Mammary epithelial cell (primary cell): ENCODE results near the gene RPL37.

Source experiments
- EZH2 ChIP-seq: IDR thresholded peaks from 2 replicates; pipeline ENCODE4 v1.6.1; 2012; ENCODE audit warnings: low read length, inconsistent platforms, borderline replicate concordance
- TF ChIP-seq, protein P1 (sequence below), 2 donors: IDR thresholded peaks in 1 of 2; conservative IDR thresholded peaks in 1 of 2; 2 replicates each; pipeline ENCODE4 v1.5.1; 2011 to 2012; ENCODE audit warnings: inconsistent platforms in 2 of 2, low read length in 2 of 2, mild to moderate bottlenecking in 2 of 2, control low read depth in 1 of 2, low read depth in 1 of 2; ENCODE audit not compliant: insufficient read depth in 1 of 2; ENCODE audit errors: extremely low read depth in 1 of 2

DNA sequence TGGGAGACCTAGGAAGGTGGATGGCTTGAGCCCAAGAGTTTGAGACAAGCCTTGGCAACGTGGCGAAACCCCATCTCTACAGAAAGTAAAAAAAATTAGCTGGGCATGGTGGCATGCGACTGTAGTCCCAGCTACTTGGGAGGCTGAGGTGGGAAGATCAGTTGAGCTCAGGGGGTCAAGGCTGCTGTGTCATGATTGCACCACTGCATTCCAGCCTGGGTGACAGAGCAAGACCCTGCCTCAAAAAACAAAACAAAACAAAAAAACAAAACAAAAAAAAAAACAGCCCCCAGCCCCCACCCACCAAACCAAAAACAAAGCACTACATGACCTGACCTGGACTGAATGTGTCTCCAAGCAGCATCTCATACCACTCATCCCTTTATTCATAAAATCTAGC, 40.9 kb upstream of the RPL37 start:
- no peak for TF ChIP-seq EZH2
- TF ChIP-seq, protein P1, sequence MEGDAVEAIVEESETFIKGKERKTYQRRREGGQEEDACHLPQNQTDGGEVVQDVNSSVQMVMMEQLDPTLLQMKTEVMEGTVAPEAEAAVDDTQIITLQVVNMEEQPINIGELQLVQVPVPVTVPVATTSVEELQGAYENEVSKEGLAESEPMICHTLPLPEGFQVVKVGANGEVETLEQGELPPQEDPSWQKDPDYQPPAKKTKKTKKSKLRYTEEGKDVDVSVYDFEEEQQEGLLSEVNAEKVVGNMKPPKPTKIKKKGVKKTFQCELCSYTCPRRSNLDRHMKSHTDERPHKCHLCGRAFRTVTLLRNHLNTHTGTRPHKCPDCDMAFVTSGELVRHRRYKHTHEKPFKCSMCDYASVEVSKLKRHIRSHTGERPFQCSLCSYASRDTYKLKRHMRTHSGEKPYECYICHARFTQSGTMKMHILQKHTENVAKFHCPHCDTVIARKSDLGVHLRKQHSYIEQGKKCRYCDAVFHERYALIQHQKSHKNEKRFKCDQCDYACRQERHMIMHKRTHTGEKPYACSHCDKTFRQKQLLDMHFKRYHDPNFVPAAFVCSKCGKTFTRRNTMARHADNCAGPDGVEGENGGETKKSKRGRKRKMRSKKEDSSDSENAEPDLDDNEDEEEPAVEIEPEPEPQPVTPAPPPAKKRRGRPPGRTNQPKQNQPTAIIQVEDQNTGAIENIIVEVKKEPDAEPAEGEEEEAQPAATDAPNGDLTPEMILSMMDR (conservative IDR thresholded peaks at IDR 0.05 in 1 of 2, IDR thresholded peaks at IDR 0.05 in 1 of 2; ENCODE audit: extremely low read depth in 1 of 2, insufficient read depth in 1 of 2, low read depth in 1 of 2, low read length in 2 of 2) = no peak
